Panc1 (cell line): ENCODE results near the gene ARPP21. TPM values are rescaled to one million over a fixed set of nuclear protein-coding genes. Genes with fewer than 3 reads are reported as not detected.

Experiments
- ATAC-seq: fragments of 200-7000 bp; cut with Tn5 transposase; 2 replicates; pipeline ENCODE4 v1.9.1; 2020; ENCODE audit warnings: mild to moderate bottlenecking, moderate library complexity
- BruUV-seq: library from RNA; stranded (reverse); fragments of 400-500 nt; replicated peaks from 2 replicates; lab custom pipeline; 2021; lab: Mats Ljungman, UMichigan
- CTCF ChIA-PET: fragments of 300-600 bp; sonication (Branson Sonifier 250); formaldehyde crosslinking; loops from one replicate; lab custom pipeline; 2022; ENCODE audit warnings: antibody characterized with exemption; lab: Charles Lee
- POLR2A ChIA-PET: fragments of 300-600 bp; sonication (Branson Sonifier 250); formaldehyde crosslinking; loops from one replicate; lab custom pipeline; 2022; ENCODE audit warnings: antibody characterized with exemption; lab: Charles Lee
- DNase-seq: peaks from one replicate; pipeline ENCODE4 v3.0.0-alpha.2; 2010; ENCODE audit warnings: low read depth, low spot score
- H3K27ac ChIP-seq: 2 replicates; pipeline ENCODE4 v1.5.1; 2011; ENCODE audit warnings: mild to moderate bottlenecking, low read length, inconsistent platforms
- H3K27me3 ChIP-seq: fragments of 200-500 bp; sonication (Bioruptor generic); 2 replicates; pipeline ENCODE4 v1.6.0; 2014; ENCODE audit warnings: low read length, inconsistent platforms; ENCODE audit not compliant: control insufficient read depth, insufficient read depth
- H3K36me3 ChIP-seq: fragments of 200-500 bp; sonication (Bioruptor generic); 2 replicates; pipeline ENCODE4 v1.5.1; 2014; ENCODE audit warnings: inconsistent platforms, mild to moderate bottlenecking, low read length, moderate library complexity; ENCODE audit not compliant: control insufficient read depth, insufficient read depth
- H3K4me1 ChIP-seq: 2 replicates; pipeline ENCODE4 v1.5.1; 2011; ENCODE audit warnings: inconsistent platforms, mild to moderate bottlenecking, low read length, moderate library complexity; ENCODE audit not compliant: control insufficient read depth, insufficient read depth
- H3K4me3 ChIP-seq, 2 experiments: 2 replicates each; pipeline ENCODE4 v1.5.1; 2011 to 2012; ENCODE audit warnings: low read depth in 2 of 2, low read length in 2 of 2, mild to moderate bottlenecking in 2 of 2, inconsistent platforms in 1 of 2, moderate library complexity in 1 of 2
- H3K9me3 ChIP-seq: fragments of 200-500 bp; sonication (Bioruptor generic); 2 replicates; pipeline ENCODE4 v1.5.1; 2014; ENCODE audit warnings: low read depth, mild to moderate bottlenecking, inconsistent platforms, low read length, moderate library complexity; ENCODE audit not compliant: control insufficient read depth, insufficient read depth
- CTCF ChIP-seq: fragments of 450-650 bp; IDR thresholded peaks from 2 replicates; pipeline ENCODE4 v1.5.1; 2017; ENCODE audit warnings: mild to moderate bottlenecking
- POLR2AphosphoS5 ChIP-seq: IDR thresholded peaks from 2 replicates; pipeline ENCODE4 v1.6.1; 2012; ENCODE audit warnings: mild to moderate bottlenecking, low read depth, low read length, moderate library complexity
- REST ChIP-seq, 2 experiments: IDR thresholded peaks; 2 replicates each; pipeline ENCODE4 v1.6.1; 2011 to 2012; ENCODE audit warnings: low read depth in 2 of 2, control low read depth in 1 of 2, low read length in 1 of 2, mild to moderate bottlenecking in 1 of 2, moderate library complexity in 1 of 2; ENCODE audit not compliant: insufficient read depth in 1 of 2
- SIN3A ChIP-seq: IDR thresholded peaks from 2 replicates; pipeline ENCODE4 v1.6.1; 2012; ENCODE audit warnings: low read depth, mild to moderate bottlenecking, low read length, moderate library complexity, borderline replicate concordance; ENCODE audit not compliant: insufficient read depth
- TCF7L2 ChIP-seq: IDR thresholded peaks from 2 replicates; pipeline ENCODE4 v1.6.1; 2011; ENCODE audit warnings: mild to moderate bottlenecking, low read depth, low read length, inconsistent platforms
- in situ Hi-C: cut with HindIII; loops from 2 replicates; pipeline ENCODE4 v1.10.0; 2016; ENCODE audit warnings: low sequenced_read_pairs, low pct_unique_long_range_greater_than_20kb
- intact Hi-C: fragments of 100-400 bp; cut with micrococcal nuclease; formaldehyde crosslinking; loops from one replicate; pipeline ENCODE4 v1.10.0; 2022; ENCODE audit not compliant: unreplicated experiment
- total RNA-seq: library from RNA; stranded (reverse); gene quantifications from one replicate; pipeline ENCODE4 v1.2.1, GENCODE V29; 2021; ENCODE audit not compliant: unreplicated experiment

Gene ARPP21
- total RNA-seq, 1 experiment from 2014 or later: not detected

- intact Hi-C loops: no loop called here
- ATAC-seq (no peak), DNase-seq (no peak)
- in situ Hi-C loops: no loop called here
- Histone ChIP-seq H3K27me3 (no peaks in the 10 kb centered on the region), H3K4me1 (no peaks in the 10 kb centered on the region), H3K4me3 (no peak overlapping the region), H3K27ac (no peak overlapping the region), H3K9me3 (no peaks in the 10 kb centered on the region), H3K36me3 (no peaks in the 10 kb centered on the region)
- POLR2A ChIA-PET: no interaction called here
- no peak for TF ChIP-seq TCF7L2
- no peak for TF ChIP-seq POLR2AphosphoS5
- no peak for TF ChIP-seq CTCF
- TF ChIP-seq REST (IDR thresholded peaks at IDR 0.05; ENCODE audit: insufficient read depth in 1 of 2, low read depth in 2 of 2, low read length in 1 of 2): no peak
- TF ChIP-seq SIN3A: no peak
- BruUV-seq: no TSS peak
- CTCF ChIA-PET: no interaction called here
Observed at GRCh38 chr3:35751207-35751606, 111.9 kb downstream of the ARPP21 start.

- in situ Hi-C loops (no loop called here), intact Hi-C loops (no loop called here)
- no peaks in the 10 kb centered on the region for H3K27me3 ChIP-seq
- no peak overlapping the region for H3K27ac ChIP-seq
- TF ChIP-seq REST (IDR thresholded peaks at IDR 0.05; ENCODE audit: insufficient read depth in 1 of 2, low read depth in 2 of 2, low read length in 1 of 2): no peak
- no peaks in the 10 kb centered on the region for H3K9me3 ChIP-seq
- DNase-seq (no peak), ATAC-seq (no peak)
- no TSS peak for BruUV-seq
- ChIA-PET CTCF (no interaction called here), POLR2A (no interaction called here)
- no peak overlapping the region for H3K4me3 ChIP-seq
- H3K36me3 ChIP-seq: no peaks in the 10 kb centered on the region
- no peaks in the 10 kb centered on the region for H3K4me1 ChIP-seq
Observed at GRCh38 chr3:35757991-35758757, 118.8 kb downstream of the ARPP21 start.
